ENCODE results near the gene ITPR1.
"Not testable (repeated sequence)": the region's sequence is repeated elsewhere in the genome, so short reads cannot be mapped to it uniquely, and the experiment has no call there.

ITPR1 gene

DNA sequence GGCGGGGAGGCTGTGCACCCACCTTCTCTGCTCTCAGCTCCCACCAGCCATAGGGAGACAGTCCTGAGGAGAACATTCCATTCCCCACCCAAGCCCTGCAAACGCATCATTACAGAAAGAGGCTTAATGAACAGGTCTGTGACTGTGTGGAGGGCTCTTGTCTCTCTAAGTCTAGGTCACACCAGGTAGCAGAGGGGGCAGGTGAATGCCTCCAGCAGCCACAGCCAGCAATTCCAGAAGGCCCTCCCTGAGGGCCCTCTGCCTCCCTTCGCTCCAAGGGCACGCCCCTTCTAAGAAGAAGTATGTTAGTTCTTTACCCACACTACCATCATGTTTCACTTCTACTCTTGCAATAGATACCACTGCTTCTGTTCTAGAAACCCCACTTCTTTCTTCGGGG, 268.6 kb downstream of the ITPR1 start:
- DNase-seq: no peak

DNA sequence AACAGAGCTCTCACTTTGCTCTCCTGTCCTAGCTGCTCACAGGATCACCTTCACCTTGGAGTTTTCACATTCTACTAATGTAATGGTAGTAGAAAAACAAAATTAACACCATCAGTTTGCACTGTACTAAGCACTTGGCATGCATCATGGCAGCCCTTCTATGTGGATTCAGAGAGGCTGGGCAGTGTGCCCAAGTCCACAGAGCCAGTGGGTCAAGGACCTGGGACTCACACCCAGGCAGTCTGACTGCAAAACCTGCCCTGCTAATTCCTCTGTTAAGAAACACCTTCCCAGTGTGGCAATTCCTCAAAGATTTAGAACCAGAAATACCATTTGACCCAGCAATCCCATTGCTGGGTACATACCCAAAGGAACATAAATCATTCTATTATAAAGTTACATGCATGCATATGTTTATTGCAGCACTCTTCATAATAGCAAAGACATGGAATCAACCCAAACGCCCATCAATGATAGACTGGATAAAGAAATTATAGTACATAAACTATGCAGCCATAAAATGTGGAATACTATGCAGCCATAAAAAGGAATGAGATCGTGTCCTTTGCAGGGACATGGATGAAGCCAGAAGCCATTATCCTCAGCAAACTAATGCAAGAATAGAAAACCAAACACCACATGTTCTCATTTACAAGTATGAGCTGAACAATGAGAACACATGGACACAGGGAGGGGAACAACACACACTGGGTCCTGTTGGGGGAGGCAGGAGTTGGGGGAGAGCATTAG, 269.5 kb downstream of the ITPR1 start:
- DNase-seq: not testable (repeated sequence)

DNA sequence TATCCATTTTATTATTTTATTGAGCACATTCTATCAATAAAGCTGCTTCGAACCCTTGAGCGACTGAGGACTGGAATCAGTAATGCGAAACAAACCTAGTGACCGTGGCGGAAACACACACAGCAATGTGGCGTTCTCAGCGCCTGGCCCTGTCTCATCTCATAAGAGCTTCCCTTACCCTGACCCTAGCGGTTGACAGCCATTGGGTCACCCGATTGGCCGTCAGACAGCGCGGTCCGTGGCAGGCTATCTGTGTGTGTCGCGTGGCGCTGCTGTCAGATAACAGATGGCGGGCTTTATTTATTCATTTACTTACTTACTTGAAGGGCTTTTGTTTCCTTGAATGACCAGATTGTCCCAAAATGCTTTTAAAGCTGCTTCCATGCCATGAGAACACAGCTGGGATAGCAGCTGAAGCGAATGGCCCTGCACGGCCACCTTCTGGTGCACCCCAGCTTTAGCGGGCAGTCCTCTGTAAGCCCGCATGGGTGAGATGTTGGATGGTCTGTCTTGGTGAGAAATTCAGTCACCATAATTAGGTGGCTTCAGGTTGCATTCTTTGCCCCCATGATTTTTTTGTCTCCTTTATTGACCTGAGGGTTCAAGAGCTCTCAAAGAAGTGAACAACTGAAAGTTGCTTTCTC, 270.6 kb downstream of the ITPR1 start:
- no peak for DNase-seq

DNA sequence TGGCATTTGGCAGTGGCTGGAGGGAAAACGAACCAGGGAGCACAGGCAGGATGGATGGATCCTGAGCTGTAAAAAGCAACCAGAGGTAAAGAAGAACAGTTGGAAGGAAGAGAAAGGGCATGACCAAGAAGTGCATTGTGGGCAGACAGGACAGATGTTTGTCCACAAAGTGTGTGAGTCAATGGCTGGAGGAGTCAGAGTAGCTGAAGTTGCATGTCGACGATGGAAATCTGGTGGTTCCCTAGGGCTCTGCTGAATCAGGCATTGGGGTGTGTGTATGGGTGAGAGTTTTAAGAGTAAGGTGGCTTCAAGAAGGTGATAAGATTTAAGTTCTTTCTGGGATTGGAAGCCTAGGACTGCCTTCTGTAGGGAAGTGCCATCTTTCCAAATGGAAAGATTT, 272.1 kb downstream of the ITPR1 start:
- DNase-seq: no peak

DNA sequence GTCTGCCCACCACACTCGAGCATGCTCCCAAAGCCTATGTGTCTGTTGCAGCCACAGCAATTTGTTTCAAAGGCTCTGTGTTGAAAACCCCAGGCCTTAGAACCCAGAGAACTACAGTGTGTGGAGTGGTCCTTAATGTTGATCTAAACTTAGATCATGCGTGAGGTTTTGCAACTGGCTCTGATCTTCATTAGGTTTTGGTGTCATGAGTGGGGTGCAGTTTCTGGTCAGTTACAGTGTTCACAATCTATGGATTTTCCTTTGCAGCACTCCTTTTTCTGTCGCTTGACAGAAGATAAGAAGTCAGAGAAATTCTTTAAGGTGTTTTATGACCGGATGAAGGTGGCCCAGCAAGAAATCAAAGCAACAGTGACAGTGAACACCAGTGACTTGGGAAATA, 273.1 kb downstream of the ITPR1 start:
- DNase-seq: no peak

DNA sequence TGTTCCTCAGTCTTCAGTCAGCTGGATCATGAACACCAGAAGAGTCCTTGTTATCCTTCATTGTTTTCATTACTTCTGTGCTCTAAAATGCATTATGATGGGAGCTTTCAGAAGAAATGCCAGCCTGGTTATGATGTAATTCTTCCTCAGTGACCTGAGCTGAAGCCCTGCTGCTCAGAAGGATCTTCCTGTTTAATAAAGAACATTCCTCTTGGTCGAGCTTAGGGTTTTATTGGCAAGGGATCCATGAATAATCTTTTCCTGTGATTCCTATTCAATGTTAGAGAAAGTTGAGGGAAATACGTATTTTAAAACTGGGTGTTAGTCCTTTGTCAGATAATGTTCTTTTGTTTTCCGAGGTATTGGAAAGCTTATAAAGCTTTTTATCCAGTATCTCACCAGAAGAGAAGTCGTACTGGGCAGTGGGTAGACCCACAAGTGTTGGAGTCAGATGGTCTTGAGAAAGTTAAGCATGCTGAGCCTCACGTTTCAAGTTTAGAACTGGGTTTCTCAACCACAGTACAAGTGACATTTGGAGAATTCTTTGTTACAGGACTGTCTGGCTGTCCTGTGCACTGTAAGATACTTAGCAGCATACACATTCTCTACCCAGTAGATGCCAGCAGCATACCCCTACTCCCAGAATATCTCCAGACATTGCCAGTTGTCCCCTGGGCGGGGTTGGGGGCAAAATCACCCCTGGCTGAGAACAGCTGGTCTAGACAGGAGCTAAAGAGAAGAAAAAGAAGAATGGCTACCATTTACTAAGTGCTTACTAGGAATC, 273.8 kb downstream of the ITPR1 start:
- DNase-seq: no peak

DNA sequence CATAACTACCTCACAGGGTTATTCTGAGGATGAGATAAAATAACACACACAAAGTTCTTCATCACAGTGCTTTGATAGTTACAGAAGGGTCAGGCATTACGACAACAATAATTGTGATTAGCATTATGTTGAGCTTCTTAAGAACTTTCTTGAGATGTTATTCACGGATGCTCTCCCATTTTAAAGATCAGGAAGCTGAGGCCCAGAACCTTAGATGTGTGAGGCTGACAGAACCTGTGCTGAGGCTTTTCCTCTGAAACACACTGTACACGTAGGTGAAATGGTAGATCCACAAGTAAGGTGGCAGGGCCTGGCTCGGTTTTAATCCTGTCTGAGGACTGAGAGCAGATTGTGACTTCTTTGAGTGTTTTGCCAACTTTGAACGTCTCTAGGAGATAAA, 274.9 kb downstream of the ITPR1 start:
- no peak for DNase-seq

DNA sequence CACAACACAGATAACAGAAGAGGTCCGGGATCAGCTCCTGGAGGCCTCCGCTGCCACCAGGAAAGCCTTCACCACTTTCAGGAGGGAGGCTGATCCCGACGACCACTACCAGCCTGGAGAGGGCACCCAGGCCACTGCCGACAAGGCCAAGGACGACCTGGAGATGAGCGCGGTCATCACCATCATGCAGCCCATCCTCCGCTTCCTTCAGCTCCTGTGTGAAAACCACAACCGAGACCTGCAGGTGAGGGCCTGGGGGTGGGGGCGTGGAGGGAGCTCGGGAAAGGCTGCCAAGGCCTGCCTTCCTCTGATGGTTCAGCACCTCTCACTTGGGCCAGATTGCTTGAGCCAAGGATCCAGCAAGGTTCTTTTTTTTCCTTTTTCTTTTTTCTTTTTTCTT, 275.4 kb downstream of the ITPR1 start:
- DNase-seq: no peak

DNA sequence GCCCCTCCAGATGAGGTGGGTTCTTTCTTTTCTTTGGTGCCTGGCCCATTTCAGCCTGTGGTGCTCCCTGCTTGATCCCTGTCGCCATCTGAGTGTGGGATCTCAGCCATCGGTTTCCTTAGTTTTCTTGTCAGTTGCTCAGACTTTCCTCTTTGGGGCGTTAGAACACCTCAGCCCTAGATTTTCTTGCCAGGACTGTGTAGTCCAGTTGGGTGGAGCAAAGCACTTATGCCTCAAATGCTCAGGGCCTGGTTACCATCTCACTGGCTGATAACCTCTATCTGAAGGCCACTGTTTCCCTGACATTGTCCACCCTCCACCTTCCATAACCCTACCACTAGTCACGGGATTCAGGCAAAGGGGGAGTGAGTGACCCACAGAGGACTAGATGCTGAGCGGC, 277.4 kb downstream of the ITPR1 start:
- no peak for DNase-seq

DNA sequence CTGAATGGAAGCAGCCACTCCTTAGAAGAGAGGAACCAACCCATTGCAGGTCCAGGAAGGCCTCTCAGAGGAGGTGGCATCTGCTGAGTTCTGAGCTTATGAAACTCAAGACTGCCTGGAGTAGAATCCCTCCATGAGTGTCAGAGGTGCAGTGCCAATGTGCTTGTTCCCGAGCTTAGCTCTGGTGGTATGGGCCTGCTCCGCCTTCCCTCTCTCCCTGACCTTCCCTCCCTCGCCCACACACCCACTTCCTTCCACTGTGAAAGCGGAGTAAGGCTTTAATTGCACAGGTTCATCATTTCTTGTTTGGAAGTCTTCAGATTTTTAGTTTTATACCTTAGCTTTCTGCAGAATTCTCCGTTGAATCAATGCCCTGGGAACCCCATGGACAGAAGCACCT, 278.1 kb downstream of the ITPR1 start:
- no peak for DNase-seq

DNA sequence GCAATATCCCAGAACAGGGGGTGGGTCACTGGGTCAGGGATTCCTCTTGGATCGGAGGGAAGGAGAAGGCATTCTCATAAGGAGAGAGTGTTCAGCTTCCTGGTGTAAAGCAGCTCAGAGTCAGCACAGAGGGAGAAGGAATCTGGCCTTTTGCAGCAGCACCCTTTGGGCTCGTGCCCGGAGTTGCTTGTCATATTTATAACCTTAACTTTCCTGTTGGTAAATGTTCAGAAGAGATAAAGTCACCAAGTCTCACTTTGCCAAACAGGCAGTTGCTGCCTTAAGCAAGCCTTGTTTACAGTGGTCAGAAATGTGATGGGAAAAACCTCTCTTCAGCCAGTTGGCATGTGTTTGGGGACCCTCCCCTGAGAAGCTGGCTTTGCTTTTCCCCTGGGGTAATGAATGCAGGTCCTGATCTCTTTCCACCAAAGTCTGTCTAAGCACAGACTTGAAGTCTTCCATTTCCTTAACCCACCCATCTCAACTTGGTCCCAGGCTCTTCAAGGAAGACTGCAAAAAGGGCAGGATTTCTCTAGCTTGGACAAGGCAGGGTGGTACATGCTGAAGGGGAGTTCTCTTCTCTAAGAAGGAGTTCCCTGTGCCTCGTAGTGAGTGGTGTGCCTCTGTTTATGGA, 279.1 kb downstream of the ITPR1 start:
- DNase-seq: peak; percentile 55

DNA sequence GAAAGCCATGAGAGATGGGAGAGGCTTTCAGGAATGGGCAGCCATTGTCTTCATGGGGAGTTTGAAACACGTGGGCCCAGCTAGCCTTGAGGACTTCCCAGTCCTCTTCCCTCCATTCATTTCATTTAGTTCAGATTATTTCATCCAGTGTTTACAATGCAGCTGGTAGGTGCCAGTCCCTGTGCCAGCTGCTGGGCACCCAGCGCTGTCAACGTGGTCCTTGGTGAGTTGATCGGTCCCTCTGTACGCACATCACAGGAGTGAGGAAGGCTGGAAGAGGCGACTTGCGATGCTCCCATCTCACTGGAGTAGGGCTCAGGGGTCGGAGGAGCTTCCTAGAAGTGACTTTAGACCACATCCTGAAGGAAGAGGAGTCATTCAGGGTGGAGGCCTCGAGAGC, 279.7 kb downstream of the ITPR1 start:
- DNase-seq: no peak

DNA sequence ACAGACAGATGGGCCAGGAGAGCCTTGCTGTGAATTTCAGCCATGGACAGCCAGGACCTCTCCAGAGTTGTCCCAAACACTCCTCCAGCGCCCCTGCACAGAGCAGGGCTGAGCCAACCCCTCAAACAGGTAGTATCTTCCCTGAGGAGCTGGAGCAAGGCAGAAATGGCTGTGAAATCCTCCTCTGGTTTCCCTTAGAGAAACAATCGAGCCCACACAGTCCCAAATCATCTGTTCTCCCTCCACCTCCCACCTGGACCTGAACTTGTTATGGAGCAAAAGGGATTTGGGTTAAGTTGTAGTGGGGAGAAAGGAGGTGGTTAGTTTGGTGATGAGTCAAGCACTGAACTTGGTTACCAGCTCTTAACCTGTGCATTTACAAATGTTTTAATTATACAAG, 280.4 kb downstream of the ITPR1 start:
- DNase-seq: no peak

DNA sequence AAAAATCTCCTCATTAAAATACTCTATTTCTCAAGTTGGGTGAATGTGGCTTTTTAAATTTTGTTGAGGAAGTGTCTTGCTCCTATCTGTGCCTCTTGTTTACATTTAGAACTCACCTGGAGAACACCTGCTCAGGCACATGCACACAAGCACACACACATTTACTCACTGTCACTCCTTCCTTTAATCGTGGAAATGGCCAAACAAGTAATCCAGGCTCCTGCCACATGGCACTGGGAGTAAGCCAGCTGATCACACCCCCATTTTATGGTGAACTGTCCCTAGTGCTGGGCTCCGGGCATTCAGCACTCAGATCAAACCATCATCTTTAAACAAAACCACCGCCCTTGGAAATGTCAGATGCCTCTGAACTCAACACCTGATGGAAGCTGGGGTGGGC, 281.4 kb downstream of the ITPR1 start:
- no peak for DNase-seq

DNA sequence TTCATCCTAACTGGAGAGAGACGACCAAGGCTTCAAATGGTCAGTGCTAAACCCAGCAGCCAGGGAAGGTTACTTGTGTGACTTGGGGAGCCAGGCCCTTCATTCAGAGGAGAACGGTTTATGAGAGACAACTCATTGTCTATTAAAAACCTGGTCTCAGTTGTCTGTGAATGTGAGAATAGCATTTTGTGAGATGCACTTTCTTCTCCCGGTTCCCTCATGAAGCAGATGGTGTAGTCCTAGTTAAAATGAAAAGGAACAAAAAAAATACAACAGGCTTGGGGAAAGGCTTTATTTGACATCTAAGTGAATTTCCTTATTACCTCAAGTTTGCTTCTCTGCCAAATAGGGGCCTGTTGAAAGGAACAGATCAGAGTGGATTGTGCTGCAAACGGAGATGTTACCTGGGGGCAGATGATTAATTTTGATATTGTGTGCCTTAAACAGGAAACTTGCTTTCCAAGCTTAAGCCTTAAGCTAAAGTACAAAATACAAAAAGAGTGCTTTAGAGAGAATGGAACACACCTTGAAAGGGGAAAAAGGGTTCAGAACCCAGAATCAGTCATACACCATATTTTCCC, 283.3 kb downstream of the ITPR1 start:
- no peak for DNase-seq

DNA sequence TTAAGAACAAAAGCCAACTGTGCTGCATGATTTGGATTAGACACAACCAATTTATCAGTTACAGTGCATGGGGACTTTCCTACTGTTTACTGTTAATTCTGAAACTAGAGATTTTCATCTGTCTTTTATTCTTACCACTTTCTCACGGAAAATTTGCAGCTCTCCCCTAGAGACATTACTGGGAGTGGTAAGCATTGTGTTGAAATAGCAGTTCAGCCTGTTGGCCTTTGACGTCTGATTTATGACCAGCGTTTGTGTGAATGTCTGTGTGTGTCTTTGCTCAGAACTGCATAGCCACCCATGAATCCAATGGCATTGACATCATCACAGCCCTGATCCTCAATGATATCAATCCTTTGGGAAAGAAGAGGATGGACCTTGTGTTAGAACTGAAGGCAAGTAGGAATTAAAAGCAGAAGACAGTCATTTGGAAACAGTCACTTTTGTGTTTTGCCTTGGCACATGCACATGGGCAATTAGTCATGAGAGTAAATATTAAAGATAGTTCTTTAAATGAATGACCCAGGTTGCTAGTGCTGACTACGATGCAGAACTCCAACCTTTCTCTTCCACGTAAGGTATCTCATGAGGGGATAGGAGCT, 283.9 kb downstream of the ITPR1 start:
- DNase-seq: peak; percentile 43

DNA sequence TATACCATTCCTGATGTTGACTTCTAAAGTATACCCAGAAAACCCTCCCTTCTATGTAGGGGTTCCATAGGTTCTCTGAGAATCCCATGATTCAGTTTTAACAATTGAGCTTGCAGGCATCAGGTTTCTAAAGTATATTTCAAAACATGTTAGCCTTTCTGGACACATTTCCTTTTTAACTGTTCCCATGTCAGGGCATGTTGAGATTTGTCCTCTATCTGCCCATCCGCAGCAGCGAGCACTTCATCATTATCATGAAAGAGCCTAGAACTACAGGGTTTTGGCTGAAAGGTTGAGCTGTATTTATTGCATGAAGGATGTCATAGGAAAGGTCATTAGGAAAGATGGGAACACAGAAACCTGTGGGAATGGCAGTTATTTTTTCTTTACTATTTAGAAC, 285.0 kb downstream of the ITPR1 start:
- no peak for DNase-seq

DNA sequence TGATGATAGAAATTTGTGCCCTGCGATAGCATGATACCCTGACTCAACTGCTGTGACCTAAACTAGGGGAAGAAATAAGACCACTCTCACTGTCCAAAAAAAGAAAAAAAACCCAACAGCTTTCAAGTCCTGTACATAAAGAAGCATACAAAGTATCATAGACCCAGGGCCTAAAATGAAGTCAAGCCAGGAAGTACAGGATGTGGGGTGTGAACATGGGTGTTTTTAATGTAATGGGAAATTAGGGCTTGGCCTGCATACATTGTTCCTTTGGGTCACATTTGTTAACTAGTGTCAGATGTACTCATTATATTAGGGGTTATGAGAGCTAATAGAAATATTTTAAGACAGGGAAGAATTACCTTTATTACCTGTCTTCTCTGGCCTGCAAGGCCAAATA, 285.6 kb downstream of the ITPR1 start:
- DNase-seq: no peak

DNA sequence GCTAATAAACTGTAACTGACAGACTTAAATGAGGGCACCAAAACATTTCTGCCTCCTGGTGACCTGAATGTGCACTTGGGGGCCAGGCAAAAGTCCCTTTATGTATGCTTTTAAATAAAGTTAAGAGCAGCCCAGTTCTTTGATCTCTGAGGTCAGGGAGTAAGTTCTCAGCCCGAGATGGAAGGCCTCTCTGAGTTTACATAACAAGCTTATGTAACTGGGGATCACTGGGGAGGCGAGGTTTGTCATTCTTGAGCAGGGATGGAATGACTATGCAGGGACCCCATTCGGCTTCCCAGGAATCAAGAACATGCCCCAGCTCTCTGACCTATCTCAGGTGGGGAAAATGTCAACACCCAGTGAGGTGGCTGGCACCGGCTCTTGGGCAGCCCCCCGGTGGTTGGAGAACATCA, 287.4 kb downstream of the ITPR1 start:
- DNase-seq: no peak

DNA sequence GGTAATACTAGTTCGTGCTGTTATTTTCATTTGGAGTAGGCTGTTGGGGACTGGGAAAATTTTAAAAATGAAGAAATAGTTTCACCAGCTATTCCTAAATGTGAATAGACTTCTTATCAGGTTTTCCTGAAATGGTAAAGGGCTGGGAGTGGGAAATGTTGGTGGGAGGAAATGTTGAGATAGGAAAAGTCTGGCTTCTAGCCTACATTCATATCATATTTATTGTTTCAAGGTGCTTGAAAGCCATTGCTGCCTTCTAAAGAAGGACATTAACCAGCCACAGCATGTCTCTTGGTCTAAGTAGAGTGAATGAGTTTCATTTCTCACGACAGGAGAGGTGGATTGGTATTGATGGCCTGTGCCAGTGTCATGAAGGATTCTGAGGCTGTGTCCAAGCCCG, 288.9 kb downstream of the ITPR1 start:
- DNase-seq: no peak

DNA sequence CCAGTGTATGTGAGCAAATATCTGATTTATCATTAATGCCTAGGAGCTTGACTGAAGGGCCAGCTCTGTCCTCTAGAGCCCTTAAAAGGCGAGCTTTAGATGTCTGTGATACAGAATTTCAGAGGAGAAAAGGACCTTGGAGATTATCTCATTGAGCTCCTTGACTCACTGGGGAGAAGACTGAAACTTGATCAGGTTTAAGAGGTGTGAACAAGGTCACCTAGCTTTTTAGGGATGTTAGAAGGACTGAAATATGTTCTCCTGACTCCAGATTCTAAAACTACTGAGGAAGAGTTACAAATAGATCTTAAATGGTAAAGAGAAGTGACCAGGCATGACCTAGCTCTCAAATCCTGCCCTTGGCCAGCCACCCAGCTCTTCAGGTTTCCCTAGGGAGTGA, 292.4 kb downstream of the ITPR1 start:
- DNase-seq: no peak

DNA sequence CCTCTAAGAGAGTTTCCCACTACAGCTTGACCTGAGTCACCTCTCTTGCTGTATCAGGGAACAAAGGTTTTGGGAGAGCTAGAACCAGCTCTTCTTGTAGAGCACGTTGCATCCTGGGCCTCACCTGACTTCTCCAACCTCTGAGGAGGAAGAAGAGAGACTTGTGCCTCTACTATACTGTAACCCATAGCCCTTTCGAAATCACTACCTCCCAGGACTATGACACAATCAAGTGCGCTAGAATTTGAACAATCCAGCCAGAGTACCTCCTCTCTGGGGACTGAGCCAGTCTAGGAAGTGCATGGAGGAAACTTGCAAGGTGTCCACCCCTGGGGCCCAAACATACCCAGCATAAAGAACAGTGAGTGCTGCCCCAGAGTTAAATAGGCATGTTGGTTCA, 293.3 kb downstream of the ITPR1 start:
- no peak for DNase-seq

DNA sequence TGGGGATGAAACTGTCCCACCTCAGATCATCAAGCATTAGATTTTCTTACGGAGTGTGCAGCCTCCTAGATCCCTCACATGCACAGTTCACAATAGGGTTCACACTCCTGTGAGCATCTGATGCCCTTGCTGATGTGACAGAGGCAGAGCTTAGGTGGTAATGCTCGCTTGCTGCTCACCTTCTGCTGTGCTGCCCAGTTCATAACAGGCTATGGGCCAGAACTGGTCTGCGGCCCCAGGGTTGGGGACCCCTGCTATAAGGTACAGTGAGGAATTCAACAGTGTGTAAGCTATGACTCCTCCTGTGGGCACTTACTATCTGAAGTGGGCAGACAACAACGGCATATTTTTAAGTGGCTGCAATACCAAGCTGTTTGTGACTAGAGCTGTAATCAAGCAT, 298.2 kb downstream of the ITPR1 start:
- DNase-seq: no peak

All from fibroblast of skin of abdomen (primary cell).